Activated CD8-positive, alpha-beta memory T cell treated with anti-CD3 and anti-CD28 coated beads, Interleukin-2, amount 10 ng/mL, durations not matched to agents 7 days and 5 days (primary cell): ENCODE data around the gene TMEM184C. TPM values are rescaled to one million over a fixed set of nuclear protein-coding genes. Genes with fewer than 3 reads are reported as not detected.
A peak's percentile ranks its signal among the peaks of the same experiment; 100 is the strongest.

ENCODE experiments used
- ATAC-seq: fragments of 150-1000 bp; cut with Tn5 transposase; one replicate; pipeline ENCODE4 v1.10.0; 2021; ENCODE audit warnings: moderate library complexity
- CTCF ChIA-PET: fragments of 350-600 bp; sonication (Branson Sonifier 250); formaldehyde crosslinking; loops from one replicate; lab custom pipeline; 2021; ENCODE audit warnings: antibody characterized with exemption; lab: Charles Lee
- DNase-seq: peaks from one replicate; pipeline ENCODE4 v3.0.0-alpha.2; 2020
- H3K27ac Mint-ChIP-seq: one replicate; pipeline ENCODE4 v1.8.0; 2021; ENCODE audit warnings: mild to moderate bottlenecking, mixed read lengths
- H3K27me3 Mint-ChIP-seq: one replicate; pipeline ENCODE4 v1.8.0; 2021; ENCODE audit warnings: mixed read lengths
- H3K36me3 Mint-ChIP-seq: one replicate; pipeline ENCODE4 v1.8.0; 2021; ENCODE audit warnings: mild to moderate bottlenecking, mixed read lengths
- H3K4me1 Mint-ChIP-seq: one replicate; pipeline ENCODE4 v1.8.0; 2021; ENCODE audit warnings: mixed read lengths
- H3K4me3 Mint-ChIP-seq: one replicate; pipeline ENCODE4 v1.8.0; 2021; ENCODE audit warnings: mild to moderate bottlenecking, moderate library complexity, mixed read lengths
- H3K9me3 Mint-ChIP-seq: one replicate; pipeline ENCODE4 v1.8.0; 2022; ENCODE audit warnings: low read depth, mixed read lengths
- total RNA-seq, 2 experiments: library from RNA; stranded (reverse); gene quantifications; one replicate each; pipeline ENCODE4 v1.2.3, GENCODE V29; 2021

Gene TMEM184C
- total RNA-seq, 2 experiments from 2014 or later, result 18.5 to 27.2 TPM

- CTCF ChIA-PET, result interaction anchor here (1.9 kb wide), 1 partner anchor 256 kb away, joined by 4 read pairs; no protein-coding TSS in a partner anchor
- Mint-ChIP-seq H3K4me3 (no peak overlapping the region), H3K27ac (no peak overlapping the region), H3K27me3 (peaks cover 31% of the 10 kb centered on the region), H3K4me1 (no peaks in the 10 kb centered on the region), H3K9me3 (no peaks in the 10 kb centered on the region), H3K36me3 (no peaks in the 10 kb centered on the region)
- DNase-seq (no peak), ATAC-seq (no peak)
Measured at GRCh38 chr4:147610686-147611085, 6.5 kb upstream of the TMEM184C start.

- DNase-seq (no peak), ATAC-seq (no peak)
- CTCF ChIA-PET, result interaction anchor here (0.6 to 6.6 kb wide), 19 partner anchors 10 to 305 kb away, joined by 3 to 60 read pairs (median 4); partner anchors contain the start of genes ARHGAP10 and PRMT9
- peaks cover 37% of the 10 kb centered on the region for H3K4me1 Mint-ChIP-seq
- peaks cover 15% of the 10 kb centered on the region for H3K27me3 Mint-ChIP-seq
- H3K4me3 Mint-ChIP-seq, result peak overlapping the region; percentile 95
- peak overlapping the region; percentile 94 for H3K27ac Mint-ChIP-seq
- peaks cover 18% of the 10 kb centered on the region for H3K36me3 Mint-ChIP-seq
- H3K9me3 Mint-ChIP-seq, result no peaks in the 10 kb centered on the region
Measured at GRCh38 chr4:147616849-147617172, 386 bp upstream of the TMEM184C start.

GRCh38 chr4:147617841-147618691 is 869 bp downstream of the TMEM184C start:
- peak overlapping the region; percentile 95 for H3K4me3 Mint-ChIP-seq
- peaks cover 38% of the 10 kb centered on the region for H3K4me1 Mint-ChIP-seq
- peak; percentile 2 for ATAC-seq
- DNase-seq, result no peak
- CTCF ChIA-PET, result interaction anchor here (1.2 to 6.6 kb wide), 14 partner anchors 9 to 248 kb away, joined by 3 to 60 read pairs (median 4); partner anchors contain the start of gene PRMT9
- H3K27me3 Mint-ChIP-seq, result peaks cover 14% of the 10 kb centered on the region
- H3K9me3 Mint-ChIP-seq, result no peaks in the 10 kb centered on the region
- peaks cover 22% of the 10 kb centered on the region for H3K36me3 Mint-ChIP-seq
- peak overlapping the region; percentile 94 for H3K27ac Mint-ChIP-seq

GRCh38 chr4:147620315-147620714 is 3.1 kb downstream of the TMEM184C start:
- Mint-ChIP-seq H3K4me3 (peak overlapping the region; percentile 16), H3K4me1 (peaks cover 38% of the 10 kb centered on the region), H3K9me3 (no peaks in the 10 kb centered on the region), H3K36me3 (peaks cover 27% of the 10 kb centered on the region), H3K27me3 (peaks cover 2% of the 10 kb centered on the region), H3K27ac (no peak overlapping the region)
- ATAC-seq (no peak), DNase-seq (no peak)
- CTCF ChIA-PET, result interaction anchor here (2.1 kb wide), 1 partner anchor 247 kb away, joined by 9 read pairs; no protein-coding TSS in a partner anchor

GRCh38 chr4:147625733-147626132 is 8.5 kb downstream of the TMEM184C start:
- ATAC-seq (no peak), DNase-seq (no peak)
- H3K4me3 Mint-ChIP-seq, result no peak overlapping the region
- H3K4me1 Mint-ChIP-seq, result peaks cover 9% of the 10 kb centered on the region
- CTCF ChIA-PET, result interaction anchor here (2.4 kb wide), 1 partner anchor 241 kb away, joined by 13 read pairs; no protein-coding TSS in a partner anchor
- H3K27me3 Mint-ChIP-seq, result no peaks in the 10 kb centered on the region
- peaks cover 29% of the 10 kb centered on the region for H3K36me3 Mint-ChIP-seq
- H3K9me3 Mint-ChIP-seq, result no peaks in the 10 kb centered on the region
- no peak overlapping the region for H3K27ac Mint-ChIP-seq

GRCh38 chr4:147626903-147627302 is 9.7 kb downstream of the TMEM184C start:
- Mint-ChIP-seq H3K36me3 (peaks cover 30% of the 10 kb centered on the region), H3K27ac (no peak overlapping the region), H3K27me3 (no peaks in the 10 kb centered on the region), H3K4me1 (peaks cover 1% of the 10 kb centered on the region), H3K4me3 (no peak overlapping the region), H3K9me3 (no peaks in the 10 kb centered on the region)
- CTCF ChIA-PET, result interaction anchor here (1.9 kb wide), 1 partner anchor 10 kb away, joined by 8 read pairs; the partner anchor contains the start of gene TMEM184C
- DNase-seq, result no peak
- no peak for ATAC-seq

GRCh38 chr4:147628415-147628814 is 11.2 kb downstream of the TMEM184C start:
- ATAC-seq (no peak), DNase-seq (no peak)
- Mint-ChIP-seq H3K27me3 (no peaks in the 10 kb centered on the region), H3K4me3 (no peak overlapping the region), H3K9me3 (no peaks in the 10 kb centered on the region), H3K4me1 (no peaks in the 10 kb centered on the region), H3K36me3 (peaks cover 31% of the 10 kb centered on the region), H3K27ac (no peak overlapping the region)
- CTCF ChIA-PET, result interaction anchor here (1.6 kb wide), 1 partner anchor 11 kb away, joined by 5 read pairs; the partner anchor contains the start of gene TMEM184C

GRCh38 chr4:147629783-147630730 is 12.9 kb downstream of the TMEM184C start:
- H3K36me3 Mint-ChIP-seq, result peaks cover 39% of the 10 kb centered on the region
- ATAC-seq, result no peak
- H3K27me3 Mint-ChIP-seq, result no peaks in the 10 kb centered on the region
- H3K4me3 Mint-ChIP-seq, result no peak overlapping the region
- no peaks in the 10 kb centered on the region for H3K4me1 Mint-ChIP-seq
- CTCF ChIA-PET, result interaction anchor here (1.2 to 1.8 kb wide), 4 partner anchors 13 to 237 kb away, joined by 3 to 6 read pairs (median 4); partner anchors contain the start of gene TMEM184C
- no peaks in the 10 kb centered on the region for H3K9me3 Mint-ChIP-seq
- no peak overlapping the region for H3K27ac Mint-ChIP-seq
- no peak for DNase-seq

GRCh38 chr4:147633113-147633512 is 15.9 kb downstream of the TMEM184C start:
- H3K9me3 Mint-ChIP-seq, result no peaks in the 10 kb centered on the region
- no peak overlapping the region for H3K4me3 Mint-ChIP-seq
- ATAC-seq (no peak), DNase-seq (no peak)
- H3K27ac Mint-ChIP-seq, result no peak overlapping the region
- no peaks in the 10 kb centered on the region for H3K27me3 Mint-ChIP-seq
- CTCF ChIA-PET, result no interaction called here
- no peaks in the 10 kb centered on the region for H3K4me1 Mint-ChIP-seq
- peaks cover 51% of the 10 kb centered on the region for H3K36me3 Mint-ChIP-seq

- peaks cover 54% of the 10 kb centered on the region for H3K36me3 Mint-ChIP-seq
- no peaks in the 10 kb centered on the region for H3K27me3 Mint-ChIP-seq
- H3K9me3 Mint-ChIP-seq, result no peaks in the 10 kb centered on the region
- DNase-seq, result no peak
- H3K4me3 Mint-ChIP-seq, result no peak overlapping the region
- ATAC-seq, result no peak
- H3K4me1 Mint-ChIP-seq, result no peaks in the 10 kb centered on the region
- CTCF ChIA-PET, result no interaction called here
- H3K27ac Mint-ChIP-seq, result no peak overlapping the region
Measured at GRCh38 chr4:147633643-147634042, 16.4 kb downstream of the TMEM184C start.

- H3K9me3 Mint-ChIP-seq, result no peaks in the 10 kb centered on the region
- no peak overlapping the region for H3K27ac Mint-ChIP-seq
- H3K36me3 Mint-ChIP-seq, result peaks cover 64% of the 10 kb centered on the region
- CTCF ChIA-PET, result no interaction called here
- ATAC-seq, result no peak
- DNase-seq, result no peak
- H3K27me3 Mint-ChIP-seq, result no peaks in the 10 kb centered on the region
- H3K4me3 Mint-ChIP-seq, result no peak overlapping the region
- peaks cover 12% of the 10 kb centered on the region for H3K4me1 Mint-ChIP-seq
Measured at GRCh38 chr4:147635348-147635747, 18.2 kb downstream of the TMEM184C start.

GRCh38 chr4:147638365-147638764 is 21.2 kb downstream of the TMEM184C start:
- no peak for ATAC-seq
- Mint-ChIP-seq H3K9me3 (no peaks in the 10 kb centered on the region), H3K27me3 (no peaks in the 10 kb centered on the region), H3K36me3 (peaks cover 74% of the 10 kb centered on the region), H3K4me1 (peaks cover 12% of the 10 kb centered on the region), H3K27ac (no peak overlapping the region), H3K4me3 (no peak overlapping the region)
- CTCF ChIA-PET, result no interaction called here
- no peak for DNase-seq

- Mint-ChIP-seq H3K36me3 (peaks cover 70% of the 10 kb centered on the region), H3K9me3 (no peaks in the 10 kb centered on the region), H3K4me1 (peaks cover 12% of the 10 kb centered on the region), H3K27ac (no peak overlapping the region), H3K27me3 (no peaks in the 10 kb centered on the region), H3K4me3 (no peak overlapping the region)
- DNase-seq, result no peak
- CTCF ChIA-PET, result no interaction called here
- no peak for ATAC-seq
Measured at GRCh38 chr4:147638942-147639341, 21.7 kb downstream of the TMEM184C start.
